Small intestine (tissue), 7 donors: ENCODE results near the gene MMP24. TPM values are rescaled to one million over a fixed set of nuclear protein-coding genes. Genes with fewer than 3 reads are reported as not detected.

Experiments
- DNase-seq, 2 donors: peaks; one replicate each; pipeline versions ENCODE4 v3.0.0 to v3.0.0-alpha.2; 2013
- FAIRE-seq: peaks from 2 replicates; lab custom pipeline; 2012; peaks lifted over from hg19 to GRCh38; lab: Jason Lieb, UNC
- H3K27ac ChIP-seq, 3 donors: one replicate each; pipeline ENCODE4 v1.5.1; 2013; ENCODE audit warnings: low read length in 2 of 3, mild to moderate bottlenecking in 2 of 3, control low read depth in 1 of 3, inconsistent platforms in 1 of 3, low read depth in 1 of 3, moderate library complexity in 1 of 3
- H3K27me3 ChIP-seq, 3 donors: one replicate each; pipeline ENCODE4 v1.6.1; 2013; ENCODE audit warnings: low read length in 3 of 3, inconsistent platforms in 1 of 3; ENCODE audit not compliant: control insufficient read depth in 3 of 3, insufficient read depth in 3 of 3
- H3K36me3 ChIP-seq, 3 donors: one replicate each; pipeline ENCODE4 v1.6.1; 2013; ENCODE audit warnings: low read length in 3 of 3, inconsistent platforms in 1 of 3, low read depth in 1 of 3, mild to moderate bottlenecking in 1 of 3, moderate library complexity in 1 of 3; ENCODE audit not compliant: control insufficient read depth in 3 of 3, insufficient read depth in 2 of 3
- H3K4me1 ChIP-seq, 3 donors: one replicate each; pipeline ENCODE4 v1.6.1; 2013; ENCODE audit warnings: low read length in 2 of 3, inconsistent platforms in 1 of 3, low read depth in 1 of 3, mild to moderate bottlenecking in 1 of 3, moderate library complexity in 1 of 3; ENCODE audit not compliant: control insufficient read depth in 3 of 3, insufficient read depth in 2 of 3
- H3K4me3 ChIP-seq, 3 donors: one replicate each; pipeline ENCODE4 v1.5.1; 2013; ENCODE audit warnings: low read length in 3 of 3, control low read depth in 1 of 3, inconsistent platforms in 1 of 3, low read depth in 1 of 3, mild to moderate bottlenecking in 1 of 3, moderate library complexity in 1 of 3
- H3K9me3 ChIP-seq, 2 donors: one replicate each; pipeline ENCODE4 v1.6.1; 2013; ENCODE audit warnings: low read depth in 1 of 2, low read length in 1 of 2; ENCODE audit not compliant: control insufficient read depth in 2 of 2, insufficient read depth in 1 of 2
- WGBS, 3 donors: extraction: QIAGEN DNeasy Blood & Tissue Kit; methylation state at CpG; one replicate each; pipeline ENCODE4 v1.1.7; 2013; 5-methylcytosine and 5-hydroxymethylcytosine counted together
- polyA plus RNA-seq, 4 donors: library from polyadenylated mRNA; stranded (reverse) in 3 of 4; unstranded in 1 of 4; fragments of 200-250 nt in 3 of 4; fragments of 120-200 nt in 1 of 4; gene quantifications; one replicate each; pipeline versions ENCODE4 v1.2.1 to v1.2.3, GENCODE V29; 2013
- donor health status: healthy with polysubstance abuse.
- donor health status: control.
- donor health status: control.
- donor health status: Bipolar disorder and iron deficiency.
- donor health status: healthy.

MMP24 gene
- polyA plus RNA-seq, 4 donors: 0.54 to 1.3 (median 0.73) TPM

DNA sequence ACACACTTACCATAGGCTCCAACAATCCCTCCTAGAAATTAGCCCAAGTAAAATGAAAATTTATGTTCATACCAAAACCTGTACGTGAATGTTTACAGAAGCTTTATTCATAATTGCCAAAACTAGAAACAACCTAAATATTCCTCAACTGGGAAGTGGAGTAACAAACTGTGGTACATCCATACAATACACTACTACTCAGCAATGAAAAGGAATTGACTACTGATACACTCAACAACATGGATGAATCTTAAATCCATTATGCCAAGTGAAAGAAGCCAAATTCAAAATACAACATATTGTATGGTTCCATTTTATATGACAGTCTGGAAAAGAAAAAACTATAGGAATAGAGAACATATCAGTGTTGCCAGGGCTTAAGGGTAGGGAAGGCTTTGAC is 19.7 kb upstream of the MMP24 start:
- no peak for FAIRE-seq
- H3K9me3 ChIP-seq: no peaks in the 10 kb centered on the region
- H3K27ac ChIP-seq: no peak overlapping the region
- WGBS, 3 donors: 88 to 96% (median 90%) methylated on average over 1 of the region's 1 CpG
- no peaks in the 10 kb centered on the region for H3K4me1 ChIP-seq
- H3K4me3 ChIP-seq: no peak overlapping the region
- no peaks in the 10 kb centered on the region for H3K36me3 ChIP-seq
- no peaks in the 10 kb centered on the region for H3K27me3 ChIP-seq
- no peak for DNase-seq

- DNase-seq (peak; percentile 91 to 92), FAIRE-seq (no peak)
- Histone ChIP-seq H3K36me3 (no peaks in the 10 kb centered on the region), H3K9me3 (no peaks in the 10 kb centered on the region), H3K4me1 (no peaks in the 10 kb centered on the region), H3K27ac (peak overlapping the region; percentile 28 to 82 (median 57)), H3K4me3 (peak overlapping the region in 1 of 3 donors; percentile 24), H3K27me3 (no peaks in the 10 kb centered on the region)
- WGBS, 3 donors: 12 to 21% (median 14%) methylated on average over 8 of the region's 8 CpGs
Measured at GRCh38 chr20:35207950-35208611, 18.4 kb upstream of the MMP24 start.

DNA sequence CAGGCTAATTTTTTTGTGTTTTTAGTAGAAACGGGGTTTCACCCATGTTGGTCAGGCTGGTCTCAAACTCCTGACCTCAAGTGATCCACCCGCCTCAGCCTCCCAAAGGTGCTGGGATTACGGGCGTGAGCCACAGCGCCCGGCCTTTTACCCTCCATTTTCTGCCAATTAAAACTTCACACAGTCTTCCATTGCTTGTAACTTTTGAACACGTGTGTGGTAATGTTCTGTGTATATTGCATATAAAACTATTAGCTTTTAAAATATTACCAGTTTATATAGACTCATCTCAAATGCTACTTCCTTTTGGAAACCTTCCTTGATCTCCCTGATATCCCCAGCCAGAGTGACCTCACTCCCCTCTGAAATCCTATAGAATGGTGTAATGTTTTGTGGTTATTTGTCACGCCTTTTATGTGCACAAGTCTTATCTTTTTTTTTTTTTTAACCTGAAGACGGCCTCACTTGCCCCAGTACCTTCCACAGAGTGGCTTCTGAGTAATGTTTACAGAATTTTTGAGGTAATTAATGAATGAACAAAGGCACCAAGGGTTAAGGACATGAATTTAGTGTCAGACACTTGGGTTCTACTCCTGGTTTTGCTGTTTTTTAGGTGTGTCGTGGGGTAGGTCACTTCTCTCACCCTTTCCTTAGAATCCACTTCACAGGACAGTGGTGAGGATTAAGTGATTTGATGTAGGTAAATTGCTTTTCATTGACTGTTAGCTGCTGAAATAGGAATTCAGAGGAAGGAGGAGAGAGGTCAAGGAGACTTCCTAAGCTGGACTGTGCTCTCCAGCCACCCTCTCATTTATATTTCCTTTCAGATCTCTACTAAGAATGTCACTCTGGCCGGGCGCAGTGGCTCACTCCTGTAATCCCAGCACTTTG is 11.2 kb upstream of the MMP24 start:
- WGBS, 3 donors: 80 to 86% (median 85%) methylated on average over 12 of the region's 12 CpGs
- Histone ChIP-seq H3K9me3 (no peaks in the 10 kb centered on the region), H3K27ac (no peak overlapping the region), H3K4me3 (no peak overlapping the region), H3K36me3 (peaks cover 0 to 4% (median 0%) of the 10 kb centered on the region in 3 donors), H3K4me1 (no peaks in the 10 kb centered on the region), H3K27me3 (no peaks in the 10 kb centered on the region)
- no peak for DNase-seq
- no peak for FAIRE-seq

- WGBS, 3 donors: 90 to 97% (median 92%) methylated on average over 5 of the region's 5 CpGs
- Histone ChIP-seq H3K36me3 (peaks cover 0 to 4% (median 0%) of the 10 kb centered on the region in 3 donors), H3K9me3 (no peaks in the 10 kb centered on the region), H3K4me3 (no peak overlapping the region), H3K27ac (no peak overlapping the region), H3K27me3 (no peaks in the 10 kb centered on the region), H3K4me1 (no peaks in the 10 kb centered on the region)
- FAIRE-seq: no peak
- DNase-seq: no peak
Measured at GRCh38 chr20:35216541-35216940, 9.9 kb upstream of the MMP24 start.

- H3K4me3 ChIP-seq: no peak overlapping the region
- WGBS, 3 donors: 90 to 93% (median 92%) methylated on average over 5 of the region's 5 CpGs
Measured at GRCh38 chr20:35223941-35224340, 2.5 kb upstream of the MMP24 start.

DNA sequence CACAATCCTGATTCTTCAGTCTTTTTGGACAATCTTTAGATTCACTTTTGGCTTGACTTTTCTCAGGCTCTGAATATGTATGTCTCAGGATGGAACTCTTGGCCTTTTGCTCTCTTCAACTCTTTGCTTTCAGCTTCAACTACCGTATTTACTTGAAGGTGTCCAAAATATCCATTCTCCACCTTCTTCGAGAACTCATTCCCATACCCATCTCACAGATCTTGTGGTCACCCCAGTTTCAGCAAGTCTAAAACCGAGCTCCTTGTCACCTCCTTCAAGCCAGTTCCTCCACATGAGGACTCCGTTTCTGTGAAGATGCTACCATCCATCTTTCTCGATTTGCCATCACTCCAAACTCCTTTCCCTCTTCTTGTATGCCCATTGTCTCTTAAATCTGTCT is 2.0 kb upstream of the MMP24 start:
- Histone ChIP-seq H3K4me1 (peaks cover 0 to 5% (median 0%) of the 10 kb centered on the region in 3 donors), H3K4me3 (no peak overlapping the region), H3K36me3 (no peaks in the 10 kb centered on the region), H3K27me3 (peaks cover 0 to 21% (median 6%) of the 10 kb centered on the region in 3 donors), H3K27ac (no peak overlapping the region), H3K9me3 (no peaks in the 10 kb centered on the region)
- FAIRE-seq: no peak
- no peak for DNase-seq
- 92 to 95% (median 95%) methylated on average over 5 of the region's 5 CpGs for WGBS, 3 donors

More at GRCh38 chr20:35223941-35224340, 2.5 kb upstream of the MMP24 start:
- no peaks in the 10 kb centered on the region for H3K36me3 ChIP-seq
- peaks cover 0 to 5% (median 0%) of the 10 kb centered on the region in 3 donors for H3K4me1 ChIP-seq
- no peak overlapping the region for H3K27ac ChIP-seq
- peaks cover 0 to 21% (median 6%) of the 10 kb centered on the region in 3 donors for H3K27me3 ChIP-seq
- FAIRE-seq (no peak), DNase-seq (no peak)
- no peaks in the 10 kb centered on the region for H3K9me3 ChIP-seq

DNA sequence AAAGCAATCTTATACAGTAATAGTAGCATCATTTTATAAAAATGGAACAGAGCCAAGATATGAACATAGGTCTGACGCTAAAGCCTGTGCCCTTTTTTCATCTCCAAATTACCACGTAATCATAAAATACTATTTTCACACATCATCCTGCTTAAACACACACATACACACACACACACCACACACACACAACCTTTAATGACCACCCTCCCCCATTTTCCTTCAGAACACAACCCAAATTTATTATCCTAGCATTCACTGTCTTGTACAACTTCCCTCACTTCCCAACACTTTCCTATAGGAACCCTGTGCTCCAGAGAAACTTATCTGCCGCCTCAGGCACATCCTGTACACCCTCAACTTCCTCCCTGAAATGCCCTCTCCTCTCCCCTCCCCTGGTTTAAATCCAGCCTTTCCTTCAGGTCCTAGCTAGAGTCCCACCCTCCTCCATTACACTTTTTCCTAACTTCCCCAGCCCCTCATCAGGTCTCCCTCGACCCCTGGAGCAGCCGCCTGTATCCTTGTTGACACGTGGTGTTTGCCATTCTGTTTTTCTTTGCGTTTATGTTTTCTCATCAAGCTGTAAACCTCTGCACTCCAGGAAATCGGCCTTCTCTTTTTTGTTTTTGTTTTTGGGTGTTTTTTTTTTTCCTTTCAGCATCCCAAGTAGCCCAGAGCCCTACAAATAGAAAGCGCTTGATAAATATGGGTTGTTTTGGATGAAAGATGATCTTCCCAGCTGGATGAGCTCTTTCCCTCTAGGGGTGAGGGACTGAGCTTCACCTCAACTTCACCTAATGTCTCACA is 968 bp upstream of the MMP24 start:
- Histone ChIP-seq H3K9me3 (no peaks in the 10 kb centered on the region), H3K4me1 (peaks cover 0 to 5% (median 0%) of the 10 kb centered on the region in 3 donors), H3K36me3 (no peaks in the 10 kb centered on the region), H3K4me3 (no peak overlapping the region), H3K27me3 (peaks cover 0 to 21% (median 6%) of the 10 kb centered on the region in 3 donors), H3K27ac (no peak overlapping the region)
- 44 to 63% (median 62%) methylated on average over 9 of the region's 9 CpGs for WGBS, 3 donors
- DNase-seq: peak in 1 of 2 donors; percentile 5
- FAIRE-seq: no peak
